IPS-18a (cell line): ENCODE measurements around the gene NMRAL1.

Source experiments
- H3K27ac ChIP-seq: one replicate; pipeline ENCODE4 v1.5.1; 2013; ENCODE audit warnings: low read length
- H3K27me3 ChIP-seq: one replicate; pipeline ENCODE4 v1.6.1; 2013; ENCODE audit warnings: mild to moderate bottlenecking, low read length; ENCODE audit not compliant: control insufficient read depth, insufficient read depth
- H3K36me3 ChIP-seq: one replicate; pipeline ENCODE4 v1.6.1; 2013; ENCODE audit warnings: low read depth, low read length; ENCODE audit not compliant: control insufficient read depth
- H3K4me1 ChIP-seq: one replicate; pipeline ENCODE4 v1.6.1; 2013; ENCODE audit warnings: low read depth, low read length; ENCODE audit not compliant: control insufficient read depth
- H3K4me3 ChIP-seq: one replicate; pipeline ENCODE4 v1.5.1; 2013; ENCODE audit warnings: low read length
- H3K9ac ChIP-seq: one replicate; pipeline ENCODE4 v1.6.1; 2013; ENCODE audit warnings: mild to moderate bottlenecking, low read length, moderate library complexity
- H3K9me3 ChIP-seq: one replicate; pipeline ENCODE4 v1.6.1; 2013; ENCODE audit warnings: low read depth, low read length; ENCODE audit not compliant: control insufficient read depth

Gene NMRAL1

GRCh38 chr16:4455951-4456350 lies 18.5 kb downstream of the NMRAL1 start:
- Histone ChIP-seq H3K4me1 (no peaks in the 10 kb centered on the region), H3K4me3 (no peak overlapping the region), H3K9me3 (no peaks in the 10 kb centered on the region), H3K9ac (no peak overlapping the region), H3K27ac (no peak overlapping the region), H3K36me3 (peaks cover 38% of the 10 kb centered on the region), H3K27me3 (no peaks in the 10 kb centered on the region)

- H3K27ac ChIP-seq, result no peak overlapping the region
- H3K36me3 ChIP-seq, result peaks cover 46% of the 10 kb centered on the region
- H3K4me1 ChIP-seq, result no peaks in the 10 kb centered on the region
- H3K9me3 ChIP-seq, result no peaks in the 10 kb centered on the region
- H3K9ac ChIP-seq, result no peak overlapping the region
- H3K27me3 ChIP-seq, result no peaks in the 10 kb centered on the region
- H3K4me3 ChIP-seq, result no peak overlapping the region
These were observed 19.3 kb downstream of the NMRAL1 start for GRCh38 chr16:4455081-4455480.

GRCh38 chr16:4454623-4455022 lies 19.8 kb downstream of the NMRAL1 start:
- no peak overlapping the region for H3K27ac ChIP-seq
- no peak overlapping the region for H3K9ac ChIP-seq
- no peaks in the 10 kb centered on the region for H3K4me1 ChIP-seq

GRCh38 chr16:4452674-4453073 lies 21.8 kb downstream of the NMRAL1 start:
- peaks cover 62% of the 10 kb centered on the region for H3K36me3 ChIP-seq
- H3K4me3 ChIP-seq, result no peak overlapping the region
- no peaks in the 10 kb centered on the region for H3K9me3 ChIP-seq
- H3K4me1 ChIP-seq, result no peaks in the 10 kb centered on the region
- no peak overlapping the region for H3K27ac ChIP-seq
- H3K9ac ChIP-seq, result no peak overlapping the region
- no peaks in the 10 kb centered on the region for H3K27me3 ChIP-seq

More at GRCh38 chr16:4454623-4455022, 19.8 kb downstream of the NMRAL1 start:
- Histone ChIP-seq H3K27me3 (no peaks in the 10 kb centered on the region), H3K4me3 (no peak overlapping the region), H3K9me3 (no peaks in the 10 kb centered on the region), H3K36me3 (peaks cover 50% of the 10 kb centered on the region)

- Histone ChIP-seq H3K9ac (no peak overlapping the region), H3K27me3 (no peaks in the 10 kb centered on the region), H3K4me1 (no peaks in the 10 kb centered on the region), H3K27ac (no peak overlapping the region), H3K9me3 (no peaks in the 10 kb centered on the region), H3K36me3 (peaks cover 64% of the 10 kb centered on the region), H3K4me3 (no peak overlapping the region)
These were observed 23.4 kb downstream of the NMRAL1 start for GRCh38 chr16:4450931-4451519.

GRCh38 chr16:4450430-4450829 lies 24.0 kb downstream of the NMRAL1 start:
- H3K27ac ChIP-seq, result no peak overlapping the region
- no peaks in the 10 kb centered on the region for H3K4me1 ChIP-seq
- no peak overlapping the region for H3K4me3 ChIP-seq
- H3K9me3 ChIP-seq, result no peaks in the 10 kb centered on the region
- no peaks in the 10 kb centered on the region for H3K27me3 ChIP-seq
- no peak overlapping the region for H3K9ac ChIP-seq
- H3K36me3 ChIP-seq, result peaks cover 62% of the 10 kb centered on the region

- Histone ChIP-seq H3K36me3 (peaks cover 82% of the 10 kb centered on the region), H3K27me3 (no peaks in the 10 kb centered on the region), H3K27ac (no peak overlapping the region)
These were observed 30.4 kb downstream of the NMRAL1 start for GRCh38 chr16:4443986-4444385.

GRCh38 chr16:4443271-4443670 lies 31.2 kb downstream of the NMRAL1 start:
- H3K9ac ChIP-seq, result no peak overlapping the region
- H3K4me3 ChIP-seq, result no peak overlapping the region
- no peaks in the 10 kb centered on the region for H3K9me3 ChIP-seq
- H3K27me3 ChIP-seq, result no peaks in the 10 kb centered on the region
- peaks cover 79% of the 10 kb centered on the region for H3K36me3 ChIP-seq
- no peaks in the 10 kb centered on the region for H3K4me1 ChIP-seq
- H3K27ac ChIP-seq, result no peak overlapping the region

More at GRCh38 chr16:4443986-4444385, 30.4 kb downstream of the NMRAL1 start:
- H3K4me1 ChIP-seq, result no peaks in the 10 kb centered on the region
- no peaks in the 10 kb centered on the region for H3K9me3 ChIP-seq
- H3K9ac ChIP-seq, result no peak overlapping the region
- no peak overlapping the region for H3K4me3 ChIP-seq

GRCh38 chr16:4442371-4442770 lies 32.1 kb downstream of the NMRAL1 start:
- Histone ChIP-seq H3K9me3 (no peaks in the 10 kb centered on the region), H3K27ac (no peak overlapping the region), H3K9ac (no peak overlapping the region), H3K27me3 (no peaks in the 10 kb centered on the region), H3K4me1 (no peaks in the 10 kb centered on the region), H3K4me3 (no peak overlapping the region), H3K36me3 (peaks cover 82% of the 10 kb centered on the region)

- Histone ChIP-seq H3K9me3 (no peaks in the 10 kb centered on the region), H3K9ac (no peak overlapping the region), H3K4me1 (no peaks in the 10 kb centered on the region), H3K36me3 (peaks cover 61% of the 10 kb centered on the region), H3K27me3 (no peaks in the 10 kb centered on the region), H3K4me3 (no peak overlapping the region), H3K27ac (no peak overlapping the region)
These were observed 37.1 kb downstream of the NMRAL1 start for GRCh38 chr16:4437366-4437765.

GRCh38 chr16:4435337-4436067 lies 38.9 kb downstream of the NMRAL1 start:
- Histone ChIP-seq H3K9ac (no peak overlapping the region), H3K27ac (no peak overlapping the region), H3K27me3 (no peaks in the 10 kb centered on the region), H3K9me3 (no peaks in the 10 kb centered on the region), H3K4me3 (no peak overlapping the region), H3K4me1 (no peaks in the 10 kb centered on the region), H3K36me3 (peaks cover 50% of the 10 kb centered on the region)
